Neural crest cell (in vitro differentiated cells): ENCODE results near the gene STK35. TPM values are rescaled to one million over a fixed set of nuclear protein-coding genes. Genes with fewer than 3 reads are reported as not detected.

Experiments used
- DNase-seq: peaks from one replicate; pipeline ENCODE4 v3.0.0; 2021; ENCODE audit warnings: low read depth, mixed read lengths, low spot score
- H3K27ac Mint-ChIP-seq: one replicate; pipeline ENCODE4 v1.8.0; 2021; ENCODE audit warnings: mild to moderate bottlenecking, mixed read lengths; ENCODE audit not compliant: unreplicated experiment
- H3K27me3 Mint-ChIP-seq: 2 replicates; pipeline ENCODE4 v1.8.0; 2021; ENCODE audit warnings: low read depth, mild to moderate bottlenecking, mixed read lengths
- H3K36me3 Mint-ChIP-seq: 2 replicates; pipeline ENCODE4 v1.8.0; 2021; ENCODE audit warnings: low read depth, mild to moderate bottlenecking, mixed read lengths
- H3K4me1 Mint-ChIP-seq: 2 replicates; pipeline ENCODE4 v1.8.0; 2021; ENCODE audit warnings: mixed read lengths
- H3K4me3 Mint-ChIP-seq: one replicate; pipeline ENCODE4 v1.8.0; 2021; ENCODE audit warnings: mild to moderate bottlenecking, mixed read lengths
- H3K9me3 Mint-ChIP-seq: 2 replicates; pipeline ENCODE4 v1.8.0; 2021; ENCODE audit warnings: mixed read lengths
- CTCF ChIP-seq: fragments of 200-600 bp; sonication (generic); conservative IDR thresholded peaks from 2 replicates; pipeline ENCODE4 v1.5.0; 2021; ENCODE audit warnings: antibody characterized with exemption, mild to moderate bottlenecking
- total RNA-seq: library from RNA; stranded (reverse); gene quantifications from 2 replicates; pipeline ENCODE4 v1.2.1, GENCODE V29; 2021

The STK35 gene
- total RNA-seq, 1 donor from 2014 or later, result 35.7 TPM

DNA sequence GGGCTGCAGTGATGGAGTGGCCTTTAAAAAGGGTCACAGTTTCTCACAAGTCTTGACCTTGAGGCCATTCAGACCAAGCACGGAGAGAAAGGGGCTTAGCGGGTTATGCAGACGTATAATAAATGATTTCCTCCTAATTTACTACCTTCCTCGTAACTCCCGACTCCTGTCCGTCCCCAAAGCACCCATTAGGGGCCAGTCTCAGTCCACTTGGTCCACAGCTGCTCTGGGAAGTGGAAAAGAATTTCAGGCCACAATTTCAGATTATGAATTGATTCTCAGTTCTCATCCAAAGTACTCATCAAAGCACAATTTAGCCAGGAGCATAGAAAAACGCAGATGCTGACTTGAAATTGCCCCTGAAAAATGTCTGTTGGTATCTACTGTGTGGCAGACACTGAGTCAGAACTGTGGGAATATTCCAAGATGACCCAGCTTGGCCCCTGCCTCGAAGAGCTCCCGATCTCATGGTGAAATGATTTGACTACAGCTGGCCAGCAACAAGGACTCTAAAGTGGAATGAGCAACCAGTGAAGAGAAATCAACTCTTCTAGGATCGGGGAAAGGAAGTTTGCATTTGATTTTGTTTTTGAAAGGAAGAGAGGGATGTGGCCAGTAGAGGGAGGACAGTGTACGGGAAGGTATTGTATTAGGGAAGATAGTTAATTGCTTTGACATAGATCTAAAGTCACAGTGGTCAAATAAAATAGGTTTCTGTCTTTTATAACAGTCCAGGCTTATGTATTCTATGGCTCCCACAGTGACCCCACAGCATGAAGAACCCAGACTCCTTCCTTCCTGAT is 15.2 kb upstream of the STK35 start:
- no peaks in the 10 kb centered on the region for H3K36me3 Mint-ChIP-seq
- no peak for DNase-seq
- no peaks in the 10 kb centered on the region for H3K9me3 Mint-ChIP-seq
- peaks cover 39% of the 10 kb centered on the region for H3K27me3 Mint-ChIP-seq
- H3K27ac Mint-ChIP-seq, result no peak overlapping the region
- H3K4me3 Mint-ChIP-seq, result no peak overlapping the region
- TF ChIP-seq CTCF, result no peak
- H3K4me1 Mint-ChIP-seq, result peaks cover 9% of the 10 kb centered on the region

- no peak overlapping the region for H3K4me3 Mint-ChIP-seq
These were observed 14.6 kb upstream of the STK35 start for GRCh38 chr20:2086980-2087377.

DNA sequence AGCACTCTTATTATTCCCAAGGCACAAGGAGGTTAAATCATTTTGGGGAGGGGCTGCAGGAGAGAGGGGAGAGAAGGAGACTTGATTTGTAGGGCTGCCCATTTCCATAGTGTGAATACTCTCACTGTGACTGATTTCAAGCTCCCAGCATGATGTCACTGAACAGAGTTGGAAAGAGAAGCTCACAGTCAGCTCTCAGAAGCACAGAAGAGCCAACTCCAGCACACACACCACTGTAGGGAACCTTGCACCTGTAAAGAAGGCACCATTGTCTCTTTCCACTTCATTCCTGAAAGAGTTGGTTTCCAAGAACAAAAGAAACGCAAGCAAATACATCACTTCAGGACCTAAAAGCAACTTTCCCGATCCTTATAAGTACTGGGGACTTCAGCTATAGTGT is 12.7 kb upstream of the STK35 start:
- H3K27me3 Mint-ChIP-seq, result peaks cover 56% of the 10 kb centered on the region
- no peaks in the 10 kb centered on the region for H3K9me3 Mint-ChIP-seq
- H3K36me3 Mint-ChIP-seq, result no peaks in the 10 kb centered on the region
- TF ChIP-seq CTCF, result no peak
- H3K4me3 Mint-ChIP-seq, result no peak overlapping the region
- DNase-seq, result no peak
- H3K4me1 Mint-ChIP-seq, result peaks cover 7% of the 10 kb centered on the region
- H3K27ac Mint-ChIP-seq, result no peak overlapping the region

More at GRCh38 chr20:2086980-2087377, 14.6 kb upstream of the STK35 start:
- TF ChIP-seq CTCF, result no peak
- peaks cover 40% of the 10 kb centered on the region for H3K27me3 Mint-ChIP-seq
- H3K4me1 Mint-ChIP-seq, result peaks cover 7% of the 10 kb centered on the region
- H3K27ac Mint-ChIP-seq, result no peak overlapping the region
- no peaks in the 10 kb centered on the region for H3K36me3 Mint-ChIP-seq
- no peaks in the 10 kb centered on the region for H3K9me3 Mint-ChIP-seq
- DNase-seq, result no peak

DNA sequence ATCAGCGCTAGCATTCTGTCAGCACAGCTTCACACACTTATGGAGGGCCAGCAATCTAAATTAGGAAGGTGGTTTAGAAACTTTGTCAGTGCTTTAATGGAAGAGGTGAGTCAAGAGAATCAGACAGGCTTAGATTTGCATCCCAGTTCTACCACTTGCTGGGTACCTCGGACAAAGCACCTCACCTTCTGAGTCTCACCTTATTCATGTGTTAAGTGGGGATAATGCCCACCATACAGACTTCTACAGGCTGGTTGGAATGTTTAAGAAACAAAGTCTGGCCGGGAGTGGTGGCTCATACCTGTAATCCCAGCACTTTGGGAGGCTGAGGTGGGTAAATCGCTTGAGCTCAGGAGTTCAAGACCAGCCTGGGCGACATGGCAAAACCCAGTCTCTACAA is 12.2 kb upstream of the STK35 start:
- Mint-ChIP-seq H3K4me3 (no peak overlapping the region), H3K9me3 (no peaks in the 10 kb centered on the region), H3K27ac (no peak overlapping the region), H3K36me3 (no peaks in the 10 kb centered on the region), H3K4me1 (peaks cover 7% of the 10 kb centered on the region), H3K27me3 (peaks cover 61% of the 10 kb centered on the region)
- no peak for TF ChIP-seq CTCF
- DNase-seq, result no peak

DNA sequence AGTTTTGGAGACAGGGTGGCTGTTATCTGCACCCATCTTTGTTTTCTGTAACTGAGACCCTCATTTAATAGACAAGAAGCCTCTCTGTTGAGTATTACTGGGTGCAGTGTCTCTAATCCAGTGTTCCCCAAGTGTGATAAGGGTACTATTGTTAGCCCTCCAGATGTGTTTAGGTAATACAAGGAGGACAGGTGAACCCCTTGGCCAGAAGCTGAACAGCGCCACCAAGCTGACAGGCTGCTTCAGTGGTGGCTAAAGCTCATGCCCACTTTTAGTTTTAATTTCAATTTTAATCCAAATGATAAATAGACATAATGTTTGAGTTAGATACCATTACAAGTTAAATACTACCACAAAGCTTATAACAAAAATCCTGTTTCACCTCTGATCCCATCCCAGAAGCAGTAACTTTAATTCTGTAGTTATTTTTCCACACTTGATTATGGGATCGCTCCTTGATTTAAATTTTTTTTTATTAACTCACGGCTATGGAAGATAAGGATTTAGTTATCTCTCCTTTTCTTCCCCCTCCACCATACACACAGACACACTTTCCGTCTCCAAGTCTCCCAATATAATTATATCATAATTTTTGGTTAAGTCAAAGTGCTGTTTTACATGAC is 8.4 kb upstream of the STK35 start:
- DNase-seq, result no peak
- H3K4me3 Mint-ChIP-seq, result no peak overlapping the region
- H3K9me3 Mint-ChIP-seq, result no peaks in the 10 kb centered on the region
- H3K36me3 Mint-ChIP-seq, result no peaks in the 10 kb centered on the region
- peaks cover 68% of the 10 kb centered on the region for H3K27me3 Mint-ChIP-seq
- peaks cover 4% of the 10 kb centered on the region for H3K4me1 Mint-ChIP-seq
- peak; percentile 64 for TF ChIP-seq CTCF
- H3K27ac Mint-ChIP-seq, result no peak overlapping the region
